GM19455 (cell line): ENCODE measurements around the gene DOC2A.
"Not testable (repeated sequence)": the region's sequence is repeated elsewhere in the genome, so short reads cannot be mapped to it uniquely, and the experiment has no call there.

Experiments used
- ATAC-seq: cut with Tn5 transposase; IDR thresholded peaks from one replicate; pipeline ENCODE4 v1.9.1; 2021; ENCODE audit not compliant: unreplicated experiment

The DOC2A gene

DNA sequence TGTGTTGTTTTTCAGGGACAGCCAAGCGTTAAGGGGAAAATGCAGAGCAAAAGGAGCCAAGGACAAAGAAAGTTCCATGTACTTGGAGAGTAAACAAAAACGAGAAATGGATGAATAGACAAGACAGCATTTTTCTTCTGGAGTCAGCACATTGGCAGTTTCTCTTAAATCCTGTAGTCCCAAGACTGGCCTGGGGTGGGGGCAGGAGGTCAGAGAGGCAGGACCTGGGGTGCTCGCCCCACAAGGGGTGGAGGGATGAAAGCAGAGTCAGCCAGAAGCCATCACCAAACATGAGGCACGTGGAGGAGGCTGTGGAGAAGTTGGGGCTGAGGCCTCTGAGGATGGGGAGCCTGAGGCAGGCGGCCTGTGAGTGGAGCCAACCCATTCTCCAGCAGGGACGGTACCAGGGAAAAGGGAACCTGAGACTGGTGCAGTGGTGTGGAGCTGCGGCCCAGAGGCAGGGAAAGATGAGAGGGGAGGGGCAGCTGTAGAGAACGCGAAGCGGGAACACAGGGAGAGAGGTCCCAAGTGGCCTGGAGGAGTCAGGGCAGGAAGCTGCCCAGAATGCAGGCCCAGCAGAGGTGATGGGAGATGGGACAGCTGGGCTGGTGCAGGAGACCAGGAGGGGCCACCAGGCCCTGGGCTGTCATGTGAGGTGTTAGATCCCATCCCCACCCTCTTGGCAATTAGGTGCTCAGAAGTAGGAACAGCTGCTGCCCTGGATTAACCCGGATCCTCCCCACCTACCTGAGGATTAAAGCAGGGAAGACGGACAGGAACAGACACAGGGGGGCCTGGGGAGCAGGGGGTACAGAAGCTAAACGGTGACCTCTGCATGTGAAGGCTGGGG lies 17.0 kb upstream of the DOC2A start:
- no peak for ATAC-seq

DNA sequence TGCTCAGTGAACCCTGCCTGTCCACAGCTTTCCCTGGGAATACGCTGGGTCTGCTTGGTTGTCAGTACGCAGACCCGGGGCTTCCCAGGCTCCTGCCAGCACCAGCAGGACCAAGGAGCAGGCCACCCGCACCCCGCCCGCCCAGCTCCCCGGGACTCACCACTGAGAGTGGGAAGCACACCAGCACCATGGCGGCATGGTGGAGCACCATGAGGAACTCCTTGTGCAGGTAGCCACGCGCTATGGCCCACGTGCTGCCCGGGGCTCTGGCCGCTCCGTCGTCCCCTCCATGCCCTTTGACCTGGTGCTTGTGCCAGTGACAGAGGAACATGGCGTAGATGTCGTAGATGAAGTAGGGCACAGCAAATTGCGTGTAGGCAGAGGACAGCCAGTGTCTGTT lies 15.6 kb upstream of the DOC2A start:
- ATAC-seq = no peak

DNA sequence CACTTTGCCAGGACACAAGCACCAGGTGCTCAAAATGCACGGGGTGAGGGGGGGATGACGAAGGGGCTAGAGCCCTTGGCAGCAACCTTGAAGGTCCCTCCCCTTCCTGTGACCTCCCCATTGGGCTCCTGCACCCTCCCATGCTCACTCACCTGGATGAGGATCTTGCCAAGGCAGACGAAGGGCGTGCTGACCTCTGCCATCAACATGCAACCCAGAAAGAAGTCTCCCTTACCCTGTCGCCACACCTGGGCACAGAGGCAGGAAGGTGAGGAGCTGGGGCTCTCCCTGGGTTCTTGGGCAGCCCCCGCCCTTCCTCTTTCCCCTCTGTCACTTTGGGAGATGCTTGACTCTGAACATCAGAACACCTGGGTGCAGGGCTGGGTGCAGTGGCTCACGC lies 14.7 kb upstream of the DOC2A start:
- no peak for ATAC-seq

DNA sequence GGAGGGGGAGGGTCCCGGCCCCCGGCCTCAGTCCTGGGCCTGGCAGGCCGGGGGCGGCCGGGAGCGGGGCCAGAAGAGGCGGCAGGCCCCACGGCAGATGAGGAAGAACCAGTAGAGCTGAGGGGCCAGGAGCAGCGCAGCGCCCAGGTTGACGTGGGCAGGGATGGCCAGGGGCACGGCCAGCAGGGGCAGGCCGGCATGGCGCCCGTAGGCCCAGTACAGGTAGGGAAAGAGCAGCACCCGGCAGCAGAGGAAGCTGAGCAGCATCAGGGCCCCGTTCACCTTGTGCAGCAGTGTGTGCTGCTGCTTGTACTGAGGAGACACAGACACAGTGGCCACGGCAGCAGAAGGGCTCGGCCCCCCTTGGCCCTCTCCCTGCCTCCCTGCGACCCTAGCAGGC lies 14.3 kb upstream of the DOC2A start:
- ATAC-seq = no peak

DNA sequence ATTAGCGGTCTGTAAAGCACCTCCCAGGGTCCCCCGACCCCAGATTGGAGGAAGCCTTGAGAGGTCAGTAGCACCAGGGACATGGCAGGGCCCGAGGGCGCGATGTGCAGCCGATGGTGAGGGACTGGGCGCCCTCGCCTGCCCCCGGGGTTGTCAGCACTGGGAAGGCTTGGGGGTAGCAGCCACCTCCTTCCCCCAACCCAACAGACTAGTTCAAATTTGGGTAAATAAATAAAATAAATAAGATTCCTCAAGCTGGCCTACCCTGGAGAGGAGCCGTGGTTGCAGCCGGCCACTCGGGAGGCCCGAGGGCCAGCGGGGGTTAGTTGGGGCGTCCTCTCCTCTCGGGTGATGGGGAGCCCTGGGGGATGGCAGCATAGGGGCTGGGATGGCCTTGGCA lies 13.6 kb upstream of the DOC2A start:
- ATAC-seq = no peak

DNA sequence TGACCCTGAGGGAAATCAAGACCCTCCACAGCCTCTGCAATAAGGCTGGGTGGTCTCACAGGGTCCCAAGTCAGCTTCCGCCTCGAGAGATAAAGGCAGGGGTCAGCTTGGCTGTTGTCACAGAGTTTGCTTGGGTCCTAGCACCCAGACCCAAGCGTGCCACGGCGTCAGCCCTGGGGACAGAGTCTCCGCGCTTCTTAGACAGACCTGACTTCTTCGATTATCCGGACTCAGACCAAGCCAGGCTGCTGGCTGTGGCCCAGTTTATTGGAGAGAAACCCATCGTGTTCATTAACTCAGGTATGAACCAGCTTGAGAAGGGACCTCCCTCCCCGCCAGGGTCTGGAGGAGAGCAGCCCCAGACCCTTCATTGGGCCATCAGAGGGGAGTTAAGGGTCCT lies 12.8 kb upstream of the DOC2A start:
- ATAC-seq = no peak

DNA sequence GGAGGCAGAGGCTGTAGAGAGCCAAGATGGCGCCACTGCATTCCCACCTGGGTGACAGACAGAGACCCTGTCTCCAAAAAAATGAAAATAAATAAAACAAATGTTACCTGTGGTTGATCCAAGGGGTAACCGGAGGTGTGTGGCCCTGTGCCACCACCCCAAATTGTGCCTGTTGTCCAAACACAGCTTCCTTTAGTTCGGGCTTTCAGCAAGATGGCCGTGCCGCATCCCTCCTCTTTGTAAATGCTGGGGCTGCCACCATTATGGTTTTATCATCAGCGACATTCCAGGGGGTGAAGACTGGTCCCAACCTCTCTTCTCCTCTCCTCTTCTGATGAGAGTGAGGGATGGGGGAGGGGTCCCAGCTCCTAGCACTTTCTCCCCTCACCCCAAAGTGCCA lies 12.1 kb upstream of the DOC2A start, which contains the start of gene C16orf92:
C16orf92 (plus strand) TSS at position 312 of the 400 bp plus-strand sequence. CDS start 143 bp downstream, outside the sequence.
- ATAC-seq = no peak

DNA sequence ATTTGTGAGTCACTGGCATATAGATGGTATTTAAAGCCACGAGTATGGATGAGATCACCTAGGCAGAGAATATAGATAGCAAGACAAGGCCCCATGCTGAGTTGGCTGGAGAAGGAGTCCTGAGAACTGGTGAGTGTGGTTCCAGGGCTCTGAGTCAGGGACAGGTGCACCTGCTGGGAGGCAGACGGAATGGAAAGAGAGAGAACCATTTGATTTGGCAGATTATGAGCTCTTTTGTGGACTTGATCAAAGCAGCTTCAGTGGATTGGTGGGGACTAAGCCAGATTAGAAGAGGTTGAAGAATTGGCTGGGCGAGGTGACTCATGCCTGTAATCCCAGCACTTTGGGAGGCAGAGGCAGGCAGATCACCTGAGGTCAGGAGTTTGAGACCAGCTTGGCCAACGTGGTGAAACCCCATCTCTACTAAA lies 7.9 kb upstream of the DOC2A start:
- ATAC-seq = no peak

DNA sequence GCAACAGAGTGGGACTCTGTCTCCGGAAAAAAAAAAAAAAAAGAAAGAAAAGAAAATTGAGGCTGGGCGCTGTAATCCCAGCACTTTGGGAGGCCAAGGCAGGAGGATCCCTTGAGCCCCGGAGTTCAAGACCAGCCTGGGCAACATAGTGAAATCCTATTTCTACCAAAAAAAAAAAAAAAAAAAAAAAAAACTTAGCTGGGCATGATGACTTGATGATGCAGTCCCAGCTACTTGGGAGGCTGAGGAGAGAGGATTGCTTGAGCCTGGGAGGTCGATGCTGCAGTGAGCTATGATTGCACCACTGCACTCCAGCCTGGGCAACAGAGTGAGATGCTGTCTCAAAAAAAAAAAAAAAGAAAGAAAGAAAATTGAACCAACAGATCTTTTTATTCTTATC lies 7.1 kb upstream of the DOC2A start:
- not testable (repeated sequence) for ATAC-seq

DNA sequence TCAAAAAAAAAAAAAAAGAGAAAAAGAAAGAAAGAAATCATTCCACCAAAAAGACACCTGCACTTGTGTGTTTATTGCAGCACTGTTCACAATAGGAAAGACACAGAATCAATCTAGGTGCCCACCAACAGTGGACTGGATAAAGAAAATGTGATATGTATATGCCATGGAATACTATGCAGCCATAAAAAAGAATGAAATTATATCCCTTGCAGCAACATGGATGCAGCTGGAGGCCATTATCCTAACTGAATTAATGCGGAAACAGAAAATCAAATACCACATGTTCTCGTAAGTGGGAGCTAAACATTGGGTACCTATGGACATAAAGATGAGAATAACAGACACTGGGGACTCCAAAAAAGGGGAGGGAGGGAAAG lies 6.4 kb upstream of the DOC2A start:
- ATAC-seq = no peak

DNA sequence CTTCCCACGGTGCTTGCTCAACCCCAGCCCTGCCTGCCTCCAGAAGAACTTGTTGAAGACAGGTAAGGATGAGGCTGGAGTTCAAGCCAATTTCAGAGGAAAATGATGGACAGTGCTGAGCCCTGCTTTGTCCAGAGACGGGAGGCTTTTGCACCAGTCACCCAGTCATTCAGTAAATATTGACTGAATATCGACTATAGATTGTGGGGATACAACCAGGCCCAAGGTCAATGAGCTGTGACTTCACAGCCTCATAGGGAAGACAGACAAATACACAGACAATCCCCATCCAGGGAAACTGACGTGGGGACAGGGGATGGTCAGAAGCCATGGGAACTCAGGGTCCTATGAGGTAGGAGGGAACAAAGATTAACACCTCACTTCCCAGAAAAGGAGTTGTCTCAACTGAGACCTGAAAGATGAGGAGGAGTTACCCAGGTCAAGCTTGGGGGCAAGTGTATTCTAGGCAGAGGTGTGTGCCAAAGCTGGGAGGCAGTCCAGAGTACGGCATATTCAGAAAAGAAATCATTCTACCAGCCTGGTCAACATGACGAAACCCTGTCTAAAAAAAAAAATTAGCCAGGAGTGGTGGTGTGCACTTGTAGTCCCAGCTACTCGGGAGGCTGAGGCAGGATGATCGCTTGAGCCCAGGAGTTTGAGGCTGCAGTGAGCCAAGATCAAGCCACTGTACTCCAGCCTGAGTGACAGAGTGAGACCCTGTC lies 5.9 kb upstream of the DOC2A start:
- ATAC-seq = no peak

DNA sequence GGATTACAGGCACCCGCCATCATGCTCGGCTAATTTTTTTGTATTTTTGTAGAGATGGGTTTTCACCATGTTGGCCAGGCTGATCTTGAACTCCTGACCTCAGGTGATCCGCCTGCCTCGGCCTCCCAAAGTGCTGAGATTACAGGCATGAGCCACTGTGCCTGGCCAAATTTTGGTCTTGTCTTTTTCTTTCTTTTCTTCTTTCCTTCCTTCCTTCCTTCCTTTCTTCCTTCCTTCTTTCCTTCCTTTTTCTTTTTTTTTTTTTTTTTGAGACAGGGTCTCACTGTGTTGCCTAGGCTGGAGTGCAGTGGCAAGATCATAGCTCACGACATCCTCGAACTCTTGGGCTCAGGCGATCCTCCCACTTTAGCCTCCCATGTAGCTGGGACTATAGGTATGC lies 4.6 kb upstream of the DOC2A start:
- ATAC-seq = not testable (repeated sequence)

DNA sequence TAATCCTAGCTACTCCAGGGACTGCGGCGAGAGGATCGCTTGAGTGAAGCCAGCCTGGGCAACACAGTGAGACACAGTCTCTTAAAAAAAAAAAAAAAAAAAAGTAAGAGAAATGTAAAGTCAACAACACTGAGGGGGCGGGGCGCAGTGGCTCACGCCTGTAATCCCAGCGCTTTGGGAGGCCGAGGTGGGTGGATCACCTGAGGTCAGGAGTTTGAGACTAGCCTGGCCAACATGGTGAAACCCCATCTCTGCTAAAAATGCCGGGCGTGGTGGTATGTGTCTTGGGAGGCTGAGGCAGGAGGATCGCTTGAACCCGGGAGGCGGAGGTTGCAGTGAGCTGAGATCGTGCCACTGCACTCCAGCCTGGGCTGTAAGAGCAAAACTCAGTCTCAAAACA lies 1.8 kb upstream of the DOC2A start:
- not testable (repeated sequence) for ATAC-seq

DNA sequence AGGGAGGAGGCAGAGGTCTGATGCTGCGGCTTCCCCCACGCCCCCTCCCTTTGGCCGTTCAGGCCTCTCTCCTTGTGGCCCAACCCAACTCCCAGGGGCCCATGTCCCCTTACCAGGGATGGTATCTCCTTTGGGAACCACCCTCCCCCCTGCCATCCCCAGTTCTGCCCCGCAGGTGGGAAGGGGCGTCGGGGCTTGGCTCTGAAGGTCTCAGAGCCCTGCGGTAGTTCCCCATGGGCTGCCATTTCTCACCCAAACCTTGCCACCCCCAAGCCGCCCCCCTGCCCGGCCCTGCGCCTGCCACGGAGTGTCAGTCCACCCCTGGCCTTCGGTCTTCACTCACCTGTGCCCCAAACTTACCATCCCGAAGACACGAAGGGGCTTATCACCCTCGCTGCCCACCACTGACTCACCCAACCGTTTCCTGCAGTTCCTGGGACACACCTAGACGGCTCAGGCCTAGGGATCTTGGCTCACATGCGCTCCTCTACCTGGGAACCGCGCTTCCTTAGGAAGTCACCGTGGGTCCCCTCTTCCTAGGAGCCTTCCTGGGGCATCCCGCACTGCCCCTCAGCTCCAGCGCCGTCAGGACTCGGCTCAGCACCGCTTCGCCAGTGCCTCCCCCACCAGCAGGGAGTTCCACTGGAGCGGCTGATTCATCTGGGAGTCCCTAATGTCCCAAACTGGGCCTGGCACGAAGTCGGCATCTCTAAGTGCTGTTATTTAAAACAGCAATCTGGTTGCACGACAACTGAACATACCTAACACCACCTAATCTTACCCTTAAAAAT lies 1.1 kb upstream of the DOC2A start:
- ATAC-seq = no peak

DNA sequence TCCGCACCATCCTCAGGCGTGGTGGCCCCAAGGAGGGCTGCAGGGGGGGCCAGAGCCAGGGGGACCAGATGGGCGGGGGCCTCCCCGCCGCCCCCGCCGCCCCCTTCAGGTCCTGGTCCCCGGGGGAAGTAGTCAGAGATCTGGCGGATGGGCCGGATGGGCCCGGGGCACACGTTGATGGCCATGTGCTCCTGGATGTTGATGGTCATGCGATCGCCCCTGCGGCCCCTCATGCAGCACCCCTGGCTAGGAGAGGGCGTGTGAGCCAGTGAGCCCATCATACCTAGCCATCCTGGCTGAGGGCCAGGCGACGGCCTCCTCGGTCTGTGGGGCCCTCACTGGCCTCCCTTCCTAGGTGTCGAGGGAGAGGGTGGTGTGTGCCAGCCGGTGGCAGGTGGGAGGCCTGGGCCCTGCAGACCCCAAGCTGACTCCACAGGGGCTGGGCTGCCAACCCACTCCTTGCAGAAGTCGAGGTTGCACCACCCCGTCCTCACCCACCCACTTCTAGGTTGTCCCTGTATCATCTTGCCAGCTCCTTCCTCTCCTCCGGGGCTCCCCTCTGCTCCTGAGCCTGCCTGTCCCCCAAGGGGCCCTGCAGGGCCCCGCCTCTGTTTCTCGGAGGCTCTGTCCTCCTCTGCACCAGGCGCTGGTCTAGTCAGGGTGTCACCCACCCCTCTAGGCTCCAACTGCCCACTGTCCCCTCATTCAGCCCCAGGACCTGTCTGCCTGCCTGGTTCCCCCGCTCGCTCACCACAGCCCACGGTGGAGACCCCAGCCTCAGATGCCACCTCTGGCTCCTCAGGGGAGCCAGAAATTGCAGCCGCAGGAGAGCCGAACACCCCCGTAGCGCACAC lies 610 bp downstream of the DOC2A start:
- no peak for ATAC-seq

DNA sequence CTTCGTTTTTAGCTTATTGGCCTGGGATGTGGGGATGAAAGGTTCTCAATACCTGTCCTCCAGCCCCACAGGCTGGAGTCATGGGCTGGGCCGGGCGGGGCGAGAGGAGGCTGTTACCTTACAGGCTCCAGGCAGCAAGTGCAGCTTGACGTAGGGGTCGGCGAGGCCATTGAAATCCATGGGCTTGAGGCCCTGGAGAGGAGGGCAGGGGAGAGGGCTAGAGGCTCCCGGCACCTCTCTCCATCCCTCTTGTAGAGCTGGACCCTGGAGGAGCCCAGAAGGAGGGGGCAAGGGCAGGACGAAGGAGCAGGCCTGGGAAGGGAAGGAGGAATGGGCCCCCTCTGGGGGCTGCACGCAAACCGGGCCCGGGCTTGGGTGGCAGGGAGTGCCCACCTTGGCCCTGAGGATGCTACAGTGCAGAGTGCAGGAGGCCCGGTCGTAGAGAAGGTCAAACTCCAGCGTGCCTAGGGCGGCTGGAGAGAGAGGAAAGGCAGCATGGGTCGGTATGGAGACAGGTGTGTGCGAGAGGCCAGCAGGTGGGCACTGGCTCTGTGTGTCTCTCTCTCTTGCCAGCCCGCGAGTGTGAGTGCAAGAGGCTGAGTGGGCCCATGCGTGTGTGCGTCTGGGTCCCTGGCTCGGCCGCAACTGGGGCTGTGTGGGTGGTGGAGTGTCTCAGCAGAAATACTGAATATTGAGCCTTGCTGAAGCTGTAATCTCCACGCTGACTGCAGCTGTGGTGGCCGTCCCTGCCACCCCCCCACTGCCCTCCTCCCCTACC lies 1.6 kb downstream of the DOC2A start:
- no peak for ATAC-seq

DNA sequence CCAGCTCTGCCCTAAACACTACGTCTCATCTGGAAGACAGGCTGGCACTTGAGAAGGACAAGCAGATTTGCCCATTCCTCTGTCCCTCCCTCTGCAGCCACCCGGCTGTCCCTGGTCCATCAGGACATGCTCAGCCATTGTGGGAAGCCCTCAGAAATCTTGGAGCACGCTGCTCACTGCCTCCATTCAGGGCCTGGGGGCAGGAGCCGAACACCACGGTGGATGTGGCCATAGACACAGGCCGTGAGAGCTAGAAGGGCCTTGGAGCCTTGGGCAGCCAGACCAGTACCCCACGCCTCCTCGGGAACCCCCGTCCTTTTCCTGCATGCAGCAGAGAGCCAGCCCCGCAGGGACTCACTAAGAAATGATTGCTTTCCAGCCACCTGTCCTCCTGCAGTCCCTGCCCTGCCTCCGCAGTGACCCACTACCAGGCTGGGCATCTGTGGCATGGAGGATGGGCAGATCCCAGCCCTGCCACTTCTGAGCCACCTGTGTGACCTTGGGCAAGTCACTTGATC lies 3.4 kb downstream of the DOC2A start:
- no peak for ATAC-seq

DNA sequence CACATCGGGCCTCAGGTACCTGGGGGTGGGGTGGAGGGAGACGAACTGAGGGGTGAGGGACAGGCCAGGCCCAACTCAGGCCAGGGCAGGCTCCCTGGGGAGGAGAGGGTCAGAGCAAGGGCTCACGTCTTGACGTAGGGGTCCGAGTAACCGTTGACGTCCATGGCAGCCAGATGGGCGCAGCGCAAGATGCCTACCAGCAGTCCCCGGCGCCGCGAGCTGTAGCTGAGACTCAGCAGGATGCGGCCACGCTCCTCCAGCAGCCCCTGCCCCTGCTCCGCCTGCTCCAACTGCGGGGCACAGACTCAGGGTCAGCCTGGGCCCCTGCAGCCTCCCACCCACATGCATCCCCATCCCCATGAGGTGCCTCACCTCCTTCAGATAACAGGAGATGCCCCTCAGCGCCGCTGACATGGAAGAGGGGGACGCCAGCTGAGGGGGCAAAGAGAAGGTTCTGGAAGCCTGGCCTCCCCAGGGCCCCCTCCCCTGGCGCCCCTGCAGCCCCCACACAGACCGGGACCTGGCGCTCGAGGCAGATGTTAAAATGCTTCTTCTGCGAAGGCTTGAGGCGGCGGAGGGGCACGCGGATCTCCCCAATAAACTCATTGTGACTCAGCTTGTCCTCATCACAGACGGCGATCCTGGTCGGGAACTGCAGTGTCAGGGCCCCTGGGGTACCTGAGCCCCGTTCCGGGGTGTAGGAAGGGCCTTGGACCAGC lies 4.0 kb downstream of the DOC2A start:
- ATAC-seq = no peak

DNA sequence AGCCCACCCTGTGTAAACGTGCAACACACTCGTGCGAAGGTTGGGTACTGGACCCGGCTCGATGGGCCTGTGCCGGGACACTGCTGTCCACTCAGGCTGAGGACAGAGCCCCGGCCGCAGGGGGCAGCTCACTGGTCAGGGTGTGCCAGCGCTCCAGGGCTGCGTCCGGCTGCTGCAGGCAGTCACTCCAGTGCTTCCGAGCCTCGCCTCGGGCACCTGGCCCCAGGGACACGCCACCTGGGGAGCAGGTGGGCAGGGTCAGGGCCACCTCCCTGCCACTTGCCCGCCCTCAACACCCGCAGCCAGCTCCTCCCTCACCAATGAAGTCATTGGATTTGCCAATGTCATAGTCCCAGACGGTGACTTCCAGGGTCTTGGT lies 4.7 kb downstream of the DOC2A start:
- no peak for ATAC-seq
